Neuronal stem cell (in vitro differentiated cells): ENCODE measurements around the gene CNTN2.

Experiments used
- DNase-seq: peaks from one replicate; pipeline ENCODE4 v3.0.0-alpha.2; 2013; ENCODE audit warnings: low spot score
- H2AFZ ChIP-seq: one replicate; pipeline ENCODE4 v1.6.1; 2013; ENCODE audit warnings: mild to moderate bottlenecking, low read length, inconsistent platforms
- H2AK5ac ChIP-seq: 2 replicates; pipeline ENCODE4 v1.6.1; 2013; ENCODE audit warnings: low read depth, mild to moderate bottlenecking, inconsistent platforms, low read length, moderate library complexity, mixed read lengths
- H2BK120ac ChIP-seq: 2 replicates; pipeline ENCODE4 v1.6.1; 2013; ENCODE audit warnings: low read depth, mild to moderate bottlenecking, inconsistent platforms, low read length, moderate library complexity, mixed read lengths
- H2BK12ac ChIP-seq: one replicate; pipeline ENCODE4 v1.6.1; 2013; ENCODE audit warnings: low read length, inconsistent platforms
- H2BK15ac ChIP-seq: 2 replicates; pipeline ENCODE4 v1.6.1; 2013; ENCODE audit warnings: mild to moderate bottlenecking, low read length, inconsistent platforms, mixed read lengths
- H2BK5ac ChIP-seq: one replicate; pipeline ENCODE4 v1.6.1; 2013; ENCODE audit warnings: inconsistent platforms, mild to moderate bottlenecking, low read length, moderate library complexity
- H3K14ac ChIP-seq: one replicate; pipeline ENCODE4 v1.6.1; 2013; ENCODE audit warnings: low read length, inconsistent platforms
- H3K18ac ChIP-seq: 2 replicates; pipeline ENCODE4 v1.6.1; 2013; ENCODE audit warnings: low read length, inconsistent platforms
- H3K23ac ChIP-seq: 2 replicates; pipeline ENCODE4 v1.6.1; 2013; ENCODE audit warnings: low read depth, mild to moderate bottlenecking, mixed read lengths, low read length, inconsistent platforms; ENCODE audit not compliant: poor library complexity
- H3K27ac ChIP-seq: replicated peaks from 3 replicates; pipeline ENCODE4 v1.5.1; 2013; ENCODE audit warnings: low read length, inconsistent platforms
- H3K27me3 ChIP-seq, 3 experiments: 2 replicates each; pipeline ENCODE4 v1.6.1; 2013; ENCODE audit warnings: low read length in 3 of 3, mild to moderate bottlenecking in 2 of 3, inconsistent platforms in 1 of 3, low read depth in 1 of 3, mixed read lengths in 1 of 3, moderate library complexity in 1 of 3; ENCODE audit not compliant: control insufficient read depth in 3 of 3, insufficient read depth in 3 of 3
- H3K36me3 ChIP-seq, 2 donors: replicated peaks in 1 of 2; 2 replicates each; pipeline ENCODE4 v1.6.1; 2013; ENCODE audit warnings: low read length in 2 of 2; ENCODE audit not compliant: control insufficient read depth in 2 of 2, insufficient read depth in 2 of 2
- H3K4ac ChIP-seq: 2 replicates; pipeline ENCODE4 v1.6.1; 2013; ENCODE audit warnings: inconsistent platforms, mild to moderate bottlenecking, low read length, moderate library complexity
- H3K4me1 ChIP-seq, 2 donors: 1 replicate in 1 of 2; 2 replicates in 1 of 2; pipeline ENCODE4 v1.6.1; 2013; ENCODE audit warnings: low read length in 2 of 2, low read depth in 1 of 2; ENCODE audit not compliant: control insufficient read depth in 2 of 2, insufficient read depth in 1 of 2
- H3K4me2 ChIP-seq: one replicate; pipeline ENCODE4 v1.6.1; 2013; ENCODE audit warnings: mild to moderate bottlenecking, low read length, inconsistent platforms; ENCODE audit not compliant: insufficient read depth, poor library complexity, severe bottlenecking
- H3K4me3 ChIP-seq, 2 donors: 2 replicates each; pipeline ENCODE4 v1.5.1; 2013; ENCODE audit warnings: low read length in 2 of 2, mild to moderate bottlenecking in 2 of 2, inconsistent platforms in 1 of 2, moderate library complexity in 1 of 2
- H3K79me1 ChIP-seq: one replicate; pipeline ENCODE4 v1.6.1; 2013; ENCODE audit warnings: low read depth, mild to moderate bottlenecking, inconsistent platforms, low read length, moderate library complexity
- H3K9ac ChIP-seq: one replicate; pipeline ENCODE4 v1.6.1; 2013; ENCODE audit warnings: mild to moderate bottlenecking, low read depth, low read length, inconsistent platforms; ENCODE audit not compliant: poor library complexity
- H3K9me3 ChIP-seq, 2 donors: replicated peaks in 1 of 2; 2 replicates each; pipeline versions ENCODE3 to v1.6.1; 2013; ENCODE audit warnings: low read length in 2 of 2, mild to moderate bottlenecking in 2 of 2, inconsistent platforms in 1 of 2, low read depth in 1 of 2, mixed read lengths in 1 of 2, moderate library complexity in 1 of 2; ENCODE audit not compliant: control insufficient read depth in 2 of 2, insufficient read depth in 1 of 2
- H4K8ac ChIP-seq: one replicate; pipeline ENCODE4 v1.6.1; 2013; ENCODE audit warnings: low read depth, mild to moderate bottlenecking, inconsistent platforms, low read length, moderate library complexity
- H4K91ac ChIP-seq: one replicate; pipeline ENCODE4 v1.6.1; 2013; ENCODE audit warnings: low read length, low read depth, mild to moderate bottlenecking, inconsistent platforms; ENCODE audit not compliant: poor library complexity
- WGBS, 2 donors: extraction: QIAGEN DNeasy Blood & Tissue Kit; methylation state at CpG; one replicate each; pipeline ENCODE4 v1.1.7; 2013; ENCODE audit warnings: missing lambda C conversion rate in 2 of 2, mixed read lengths in 1 of 2; ENCODE audit not compliant: insufficient read length in 2 of 2, insufficient replicate concordance in 1 of 2; ENCODE audit errors: extremely low coverage in 2 of 2; 5-methylcytosine and 5-hydroxymethylcytosine counted together

The CNTN2 gene

DNA sequence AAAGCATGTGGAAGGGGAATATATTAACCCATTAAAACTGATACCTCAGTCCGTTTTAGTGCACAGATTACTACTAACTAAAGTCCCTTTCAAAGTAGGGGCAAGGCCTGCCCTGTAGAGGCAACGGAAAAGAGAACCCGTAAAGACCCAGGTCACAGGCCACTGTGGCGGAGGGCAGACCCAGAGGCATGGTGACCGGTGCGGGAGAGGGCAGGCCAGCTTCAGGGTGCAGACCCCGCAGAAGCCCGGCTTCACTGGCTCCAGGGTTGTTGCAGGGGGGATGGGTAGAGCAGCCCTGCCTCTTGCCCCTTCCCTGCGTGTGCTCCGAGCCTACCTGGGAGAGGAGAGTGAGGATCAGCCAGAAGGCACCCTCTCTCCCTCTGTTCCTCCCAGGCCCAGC lies 17.7 kb downstream of the CNTN2 start:
- H3K36me3 ChIP-seq, result no peaks in the 10 kb centered on the region
- H3K4me2 ChIP-seq, result no peak overlapping the region
- no peaks in the 10 kb centered on the region for H3K9me3 ChIP-seq
- H2BK5ac ChIP-seq, result no peak overlapping the region
- H3K27ac ChIP-seq, result no peak overlapping the region
- H2AK5ac ChIP-seq, result peak overlapping the region; percentile 82
- no peaks in the 10 kb centered on the region for H3K79me1 ChIP-seq
- H2BK15ac ChIP-seq, result peak overlapping the region; percentile 68
- no peak overlapping the region for H3K14ac ChIP-seq
- H4K8ac ChIP-seq, result no peak overlapping the region
- H2BK120ac ChIP-seq, result peak overlapping the region; percentile 48
- peak overlapping the region; percentile 16 for H3K23ac ChIP-seq
- no peak for DNase-seq
- peak overlapping the region; percentile 78 for H3K18ac ChIP-seq
- no peak overlapping the region for H3K4ac ChIP-seq
- WGBS, 2 donors, result no CpG with 5 or more reads among the region's 10 CpGs
- no peak overlapping the region for H4K91ac ChIP-seq
- H3K9ac ChIP-seq, result peak overlapping the region; percentile 31
- no peak overlapping the region for H3K4me3 ChIP-seq
- H3K27me3 ChIP-seq, result peaks cover 0 to 28% (median 0%) of the 10 kb centered on the region in 3 experiments
- peak overlapping the region; percentile 93 for H2AFZ ChIP-seq
- peaks cover 3 to 7% of the 10 kb centered on the region in 2 donors for H3K4me1 ChIP-seq
- no peak overlapping the region for H2BK12ac ChIP-seq

- H4K8ac ChIP-seq, result no peak overlapping the region
- peaks cover 0 to 25% (median 0%) of the 10 kb centered on the region in 3 experiments for H3K27me3 ChIP-seq
- peak overlapping the region; percentile 18 for H2BK12ac ChIP-seq
- no peaks in the 10 kb centered on the region for H3K36me3 ChIP-seq
- H3K14ac ChIP-seq, result no peak overlapping the region
- H3K4ac ChIP-seq, result no peak overlapping the region
- no peak overlapping the region for H3K27ac ChIP-seq
- H3K4me2 ChIP-seq, result no peak overlapping the region
- peak overlapping the region; percentile 78 for H3K18ac ChIP-seq
- H3K4me1 ChIP-seq, result peaks cover 3 to 6% of the 10 kb centered on the region in 2 donors
- H2AK5ac ChIP-seq, result peak overlapping the region; percentile 82
- H2BK15ac ChIP-seq, result peak overlapping the region; percentile 68
- peak overlapping the region; percentile 31 for H3K9ac ChIP-seq
- H2BK5ac ChIP-seq, result no peak overlapping the region
- no peak overlapping the region for H3K4me3 ChIP-seq
- no peaks in the 10 kb centered on the region for H3K79me1 ChIP-seq
- H4K91ac ChIP-seq, result no peak overlapping the region
- peak overlapping the region; percentile 16 for H3K23ac ChIP-seq
- peak overlapping the region; percentile 48 for H2BK120ac ChIP-seq
- H3K9me3 ChIP-seq, result no peaks in the 10 kb centered on the region
- WGBS, 2 donors, result no CpG with 5 or more reads among the region's 14 CpGs
- DNase-seq, result no peak
- H2AFZ ChIP-seq, result peak overlapping the region; percentile 93
Measured at GRCh38 chr1:205061227-205061626, 18.2 kb downstream of the CNTN2 start.

DNA sequence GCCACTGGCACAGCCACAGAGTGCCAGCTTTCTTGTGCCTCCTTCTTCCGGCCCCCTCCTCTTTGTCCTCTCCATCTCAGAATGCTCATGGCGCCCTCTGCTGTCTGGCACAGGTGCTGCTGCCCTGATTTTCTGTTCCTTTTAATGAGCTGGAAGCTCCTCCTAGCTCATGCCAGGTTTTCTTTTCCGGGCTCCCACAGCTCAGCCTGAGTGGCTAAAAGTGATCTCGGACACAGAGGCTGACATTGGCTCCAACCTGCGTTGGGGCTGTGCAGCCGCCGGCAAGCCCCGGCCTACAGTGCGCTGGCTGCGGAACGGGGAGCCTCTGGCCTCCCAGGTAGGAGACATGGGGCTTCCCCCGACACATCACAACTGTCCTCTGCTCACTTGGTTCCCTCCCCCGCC lies 18.7 kb downstream of the CNTN2 start:
- Histone ChIP-seq H3K4me1 (peaks cover 3 to 6% of the 10 kb centered on the region in 2 donors), H3K9ac (no peak overlapping the region), H2BK15ac (no peak overlapping the region), H3K18ac (peak overlapping the region; percentile 87), H3K27ac (no peak overlapping the region), H3K9me3 (no peaks in the 10 kb centered on the region), H3K14ac (no peak overlapping the region), H3K27me3 (peaks cover 0 to 20% (median 0%) of the 10 kb centered on the region in 3 experiments), H2BK12ac (no peak overlapping the region), H2BK120ac (no peak overlapping the region), H2AK5ac (no peak overlapping the region), H3K4me3 (peak overlapping the region in 1 of 2 donors; percentile 29), H3K36me3 (no peaks in the 10 kb centered on the region), H3K4ac (no peak overlapping the region), H3K79me1 (no peaks in the 10 kb centered on the region), H3K23ac (no peak overlapping the region), H2AFZ (peak overlapping the region; percentile 93), H3K4me2 (peak overlapping the region; percentile 23), H2BK5ac (no peak overlapping the region), H4K8ac (no peak overlapping the region), H4K91ac (no peak overlapping the region)
- DNase-seq, result peak; percentile 89
- WGBS, 2 donors, result no CpG with 5 or more reads among the region's 13 CpGs

DNA sequence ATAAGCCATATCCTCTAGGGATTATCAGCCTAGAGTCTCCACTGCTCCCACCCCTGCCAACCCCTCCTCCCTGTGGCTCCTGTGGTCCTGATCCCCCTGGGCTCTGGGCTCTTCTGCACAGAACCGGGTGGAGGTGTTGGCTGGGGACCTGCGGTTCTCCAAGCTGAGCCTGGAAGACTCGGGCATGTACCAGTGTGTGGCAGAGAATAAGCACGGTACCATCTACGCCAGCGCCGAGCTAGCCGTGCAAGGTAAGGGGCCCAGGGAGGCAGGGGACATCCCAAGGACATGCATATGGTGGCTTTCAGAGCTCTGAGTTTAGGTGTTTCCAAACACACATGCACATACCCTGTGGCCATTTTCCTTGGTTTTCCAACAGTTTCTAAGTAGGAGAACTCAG lies 19.3 kb downstream of the CNTN2 start:
- no peak overlapping the region for H2BK15ac ChIP-seq
- H4K8ac ChIP-seq, result no peak overlapping the region
- H3K4me3 ChIP-seq, result no peak overlapping the region
- H2BK12ac ChIP-seq, result peak overlapping the region; percentile 92
- no peak overlapping the region for H3K27ac ChIP-seq
- no peak overlapping the region for H2BK120ac ChIP-seq
- H3K79me1 ChIP-seq, result no peaks in the 10 kb centered on the region
- H3K4me2 ChIP-seq, result no peak overlapping the region
- peak overlapping the region; percentile 93 for H2AFZ ChIP-seq
- H3K9ac ChIP-seq, result no peak overlapping the region
- H3K4ac ChIP-seq, result no peak overlapping the region
- H3K18ac ChIP-seq, result peak overlapping the region; percentile 60
- H3K4me1 ChIP-seq, result peaks cover 3 to 6% of the 10 kb centered on the region in 2 donors
- no peak overlapping the region for H4K91ac ChIP-seq
- no peak overlapping the region for H3K14ac ChIP-seq
- no peak overlapping the region for H3K23ac ChIP-seq
- H3K36me3 ChIP-seq, result no peaks in the 10 kb centered on the region
- DNase-seq, result no peak
- no CpG with 5 or more reads among the region's 8 CpGs for WGBS, 2 donors
- no peaks in the 10 kb centered on the region for H3K9me3 ChIP-seq
- H3K27me3 ChIP-seq, result peaks cover 0 to 14% (median 0%) of the 10 kb centered on the region in 3 experiments
- no peak overlapping the region for H2BK5ac ChIP-seq
- peak overlapping the region; percentile 76 for H2AK5ac ChIP-seq
